ENCODE data around the gene JAKMIP1. TPM values are rescaled to one million over a fixed set of nuclear protein-coding genes. Genes with fewer than 3 reads are reported as not detected.

The JAKMIP1 gene
- total RNA-seq, 1 experiment from 2014 or later: not detected

GRCh38 chr4:6196871-6197270, 3.5 kb downstream of the JAKMIP1 start:
- Histone ChIP-seq H3F3A (ENCODE audit: insufficient read depth, low read depth) (no peaks in the 10 kb centered on the region), H3K9me3 (ENCODE audit: insufficient read depth, low read depth) (no peaks in the 10 kb centered on the region), H3K27ac (no peak overlapping the region), H3K36me3 (ENCODE audit: low read depth) (no peaks in the 10 kb centered on the region), H3K4me3 (no peak overlapping the region), H3K79me2 (ENCODE audit: low read depth) (no peaks in the 10 kb centered on the region), H3K9me2 (ENCODE audit: insufficient read depth) (no peaks in the 10 kb centered on the region), H2AFZ (no peak overlapping the region), H3K4me2 (no peak overlapping the region), H4K20me1 (ENCODE audit: insufficient read depth) (no peaks in the 10 kb centered on the region), H3K27me3 (ENCODE audit: insufficient read depth, low read depth) (peaks cover 53% of the 10 kb centered on the region), H3K4me1 (replicated peaks; ENCODE audit: insufficient read depth) (no peaks in the 10 kb centered on the region)
- POLR2A ChIA-PET (ENCODE audit: unreplicated experiment): no interaction called here
- no peak for DNase-seq
- CTCF ChIA-PET: no interaction called here
- TF ChIP-seq CTCF (conservative IDR thresholded peaks at IDR 0.05) (no peak), EZH2 (IDR thresholded peaks at IDR 0.05; ENCODE audit: low read depth) (no peak)
- intact Hi-C loops (cut with micrococcal nuclease; ENCODE audit: unreplicated experiment): no loop called here
- no TSS peak for BruUV-seq (replicated peaks)

- DNase-seq: no peak
- H3F3A ChIP-seq (ENCODE audit: insufficient read depth, low read depth): no peaks in the 10 kb centered on the region
- intact Hi-C loops (cut with micrococcal nuclease; ENCODE audit: unreplicated experiment): no loop called here
- CTCF ChIA-PET: no interaction called here
- no peaks in the 10 kb centered on the region for H3K9me2 ChIP-seq (ENCODE audit: insufficient read depth)
- no TSS peak for BruUV-seq (replicated peaks)
- H2AFZ ChIP-seq: no peak overlapping the region
- no peak overlapping the region for H3K27ac ChIP-seq
- no peaks in the 10 kb centered on the region for H4K20me1 ChIP-seq (ENCODE audit: insufficient read depth)
- no peaks in the 10 kb centered on the region for H3K36me3 ChIP-seq (ENCODE audit: low read depth)
- no peak overlapping the region for H3K4me2 ChIP-seq
- POLR2A ChIA-PET (ENCODE audit: unreplicated experiment): no interaction called here
- no peak for TF ChIP-seq CTCF (conservative IDR thresholded peaks at IDR 0.05)
- TF ChIP-seq EZH2 (IDR thresholded peaks at IDR 0.05; ENCODE audit: low read depth): no peak
- no peak overlapping the region for H3K4me3 ChIP-seq
- no peaks in the 10 kb centered on the region for H3K79me2 ChIP-seq (ENCODE audit: low read depth)
- no peaks in the 10 kb centered on the region for H3K4me1 ChIP-seq (replicated peaks; ENCODE audit: insufficient read depth)
- H3K9me3 ChIP-seq (ENCODE audit: insufficient read depth, low read depth): no peaks in the 10 kb centered on the region
- H3K27me3 ChIP-seq (ENCODE audit: insufficient read depth, low read depth): peaks cover 53% of the 10 kb centered on the region
These were observed 4.0 kb downstream of the JAKMIP1 start for GRCh38 chr4:6196324-6196723.

DNA sequence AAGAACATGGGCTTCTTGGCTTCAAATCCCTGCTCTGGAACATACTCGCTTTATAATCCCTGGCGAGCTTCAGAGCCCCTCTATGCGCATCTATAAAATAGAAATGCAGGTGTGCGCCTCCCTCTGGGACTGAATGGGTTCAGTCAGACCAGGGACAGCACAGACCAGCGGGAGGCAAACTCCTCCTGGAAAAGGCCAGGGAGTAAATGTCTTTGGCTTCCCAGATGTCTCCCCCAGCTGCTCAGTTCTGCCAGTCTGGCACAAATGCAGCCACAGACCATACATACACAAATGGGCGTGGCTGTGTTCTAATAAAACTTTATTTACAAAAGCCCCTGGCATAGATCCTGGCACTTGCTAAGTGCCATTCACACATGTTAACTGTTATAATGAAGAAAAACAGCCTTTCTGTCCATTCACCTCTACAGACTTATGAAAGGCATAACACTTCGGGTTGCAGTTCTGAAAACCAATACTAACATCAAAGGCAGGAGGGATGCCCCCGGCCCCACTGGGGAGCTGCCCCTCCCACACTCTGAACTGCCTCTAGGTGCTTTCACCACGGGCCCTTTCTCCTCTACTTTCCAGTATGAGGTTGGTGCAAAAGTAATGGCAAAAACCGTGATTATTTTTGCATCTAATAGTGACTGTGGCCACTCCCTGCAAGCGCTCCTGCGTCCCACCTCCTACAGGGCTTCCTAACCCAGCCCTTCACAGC, 4.6 kb downstream of the JAKMIP1 start:
- intact Hi-C loops (cut with micrococcal nuclease; ENCODE audit: unreplicated experiment): no loop called here

More for the DNA sequence above, 4.6 kb downstream of the JAKMIP1 start:
- Histone ChIP-seq H3K4me2 (no peak overlapping the region), H3K27me3 (ENCODE audit: insufficient read depth, low read depth) (peaks cover 49% of the 10 kb centered on the region), H3K27ac (no peak overlapping the region), H3F3A (ENCODE audit: insufficient read depth, low read depth) (no peaks in the 10 kb centered on the region), H3K79me2 (ENCODE audit: low read depth) (no peaks in the 10 kb centered on the region), H4K20me1 (ENCODE audit: insufficient read depth) (no peaks in the 10 kb centered on the region), H3K4me1 (replicated peaks; ENCODE audit: insufficient read depth) (no peaks in the 10 kb centered on the region), H3K36me3 (ENCODE audit: low read depth) (no peaks in the 10 kb centered on the region), H3K4me3 (no peak overlapping the region), H3K9me3 (ENCODE audit: insufficient read depth, low read depth) (no peaks in the 10 kb centered on the region), H2AFZ (no peak overlapping the region), H3K9me2 (ENCODE audit: insufficient read depth) (no peaks in the 10 kb centered on the region)
- no peak for DNase-seq
- no peak for TF ChIP-seq EZH2 (IDR thresholded peaks at IDR 0.05; ENCODE audit: low read depth)
- TF ChIP-seq CTCF (conservative IDR thresholded peaks at IDR 0.05): no peak
- POLR2A ChIA-PET (ENCODE audit: unreplicated experiment): no interaction called here
- no TSS peak for BruUV-seq (replicated peaks)
- CTCF ChIA-PET: no interaction called here

All from PC-9 (cell line).